GM18868 (cell line): ENCODE data around the gene CRADD.
A peak's percentile ranks its signal among the peaks of the same experiment; 100 is the strongest.
"Not testable (repeated sequence)": the region's sequence is repeated elsewhere in the genome, so short reads cannot be mapped to it uniquely, and the experiment has no call there.

Experiments
- ATAC-seq: cut with Tn5 transposase; IDR thresholded peaks from one replicate; pipeline ENCODE4 v1.9.1; 2021; ENCODE audit warnings: mild to moderate bottlenecking, moderate library complexity; ENCODE audit not compliant: unreplicated experiment

Gene CRADD

GRCh38 chr12:93780101-93780641, 103.0 kb downstream of the CRADD start:
- no peak for ATAC-seq

- ATAC-seq, result not testable (repeated sequence)
Observed at GRCh38 chr12:93780886-93781285, 103.7 kb downstream of the CRADD start.

GRCh38 chr12:93781961-93782360, 104.8 kb downstream of the CRADD start:
- ATAC-seq, result not testable (repeated sequence)

DNA sequence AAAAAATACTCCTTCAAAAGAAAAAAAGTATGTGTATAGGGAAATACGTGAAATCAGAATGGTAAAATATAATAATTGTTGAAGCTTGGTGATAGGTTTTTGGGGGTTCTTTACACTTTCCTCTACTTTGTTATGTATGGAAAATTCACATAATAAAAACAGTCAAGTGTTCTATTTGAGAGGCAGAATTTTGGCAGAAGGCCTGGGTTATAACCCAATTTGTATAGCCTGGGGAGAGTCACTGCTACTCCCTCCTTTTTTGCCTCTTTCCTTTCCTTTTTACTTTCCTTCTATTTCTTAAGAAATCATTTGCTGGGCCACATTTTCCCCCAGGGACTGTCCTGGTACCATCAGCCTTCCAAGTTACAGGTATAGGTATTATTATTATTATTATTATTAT, 105.7 kb downstream of the CRADD start:
- ATAC-seq, result no peak

DNA sequence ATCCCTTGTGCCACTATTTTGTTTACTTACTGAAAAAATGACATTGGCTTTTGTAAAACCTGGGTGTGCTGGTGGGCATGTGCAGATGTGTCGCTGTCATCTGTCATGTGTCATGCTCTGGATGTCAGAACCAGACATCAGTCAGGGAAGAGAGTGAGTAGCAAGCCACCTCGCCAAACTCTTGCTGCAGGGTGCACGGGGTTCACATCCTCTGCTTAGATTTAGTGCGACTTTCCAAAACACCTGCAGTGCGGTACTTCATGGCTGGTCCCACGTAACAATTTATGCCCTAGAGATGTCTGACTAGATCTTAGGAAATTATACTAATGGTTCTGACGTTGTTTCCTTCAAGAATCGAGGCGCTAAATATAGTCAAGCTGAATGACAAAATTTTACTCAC, 106.7 kb downstream of the CRADD start:
- ATAC-seq, result no peak

DNA sequence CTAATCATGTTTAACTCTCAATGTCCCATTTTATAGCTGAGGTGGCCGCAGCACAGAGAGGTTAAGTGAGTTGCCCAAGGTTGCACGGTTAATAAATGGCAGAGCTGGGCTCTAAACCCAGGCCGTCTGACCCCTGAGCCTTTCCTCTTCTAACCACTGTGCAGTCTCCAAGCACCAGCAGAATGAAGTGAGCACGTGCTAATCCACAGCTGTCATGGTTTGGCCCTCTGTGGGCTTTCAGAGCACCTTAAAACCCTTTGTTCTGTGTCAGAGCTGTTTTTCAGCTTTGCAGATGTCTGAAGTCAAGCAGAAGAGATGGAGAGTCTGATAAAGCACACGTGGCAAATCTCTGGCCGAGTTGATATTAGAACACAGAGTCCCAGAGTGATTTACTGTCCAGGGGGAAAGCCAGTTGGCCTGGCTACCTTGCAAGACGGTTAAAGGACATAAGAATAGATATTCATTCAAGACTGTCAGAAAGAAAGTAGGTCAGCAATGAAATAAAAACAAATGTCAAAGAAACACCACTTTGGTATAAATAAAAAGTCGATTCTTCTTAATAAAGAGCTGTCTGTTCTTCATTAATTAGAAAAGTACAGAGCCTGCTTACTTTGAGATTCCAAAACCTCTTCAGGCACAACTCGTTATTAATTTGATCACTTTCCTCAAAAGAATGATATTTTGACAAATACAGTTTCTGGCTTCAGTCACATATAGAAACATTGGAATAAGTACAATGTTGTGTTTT, 107.3 kb downstream of the CRADD start:
- ATAC-seq, result peak; percentile 56

- no peak for ATAC-seq
Observed at GRCh38 chr12:93785249-93786010, 108.3 kb downstream of the CRADD start.

- no peak for ATAC-seq
Observed at GRCh38 chr12:93786656-93787397, 109.7 kb downstream of the CRADD start.

DNA sequence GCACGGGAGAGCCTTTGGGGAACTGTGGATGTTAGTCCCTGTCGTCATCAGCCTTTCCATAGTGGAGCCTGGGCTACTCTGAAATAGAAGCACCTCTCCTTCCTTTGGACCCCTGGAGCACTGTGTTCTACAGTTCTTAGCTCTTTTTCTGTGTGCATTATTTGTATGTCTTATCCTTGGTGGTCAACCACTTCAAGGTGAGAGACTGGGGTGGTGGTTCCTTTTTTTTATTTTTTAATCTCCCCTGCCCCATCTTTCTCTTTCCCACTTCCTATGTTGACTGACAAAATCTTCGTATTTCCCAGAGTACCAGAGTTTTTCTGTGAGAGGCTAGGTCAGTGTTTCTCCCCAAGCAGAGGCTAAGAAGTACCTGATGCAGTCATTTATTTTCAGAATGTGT, 111.7 kb downstream of the CRADD start:
- no peak for ATAC-seq

GRCh38 chr12:93789767-93790166, 112.6 kb downstream of the CRADD start:
- no peak for ATAC-seq

GRCh38 chr12:93790472-93791152, 113.4 kb downstream of the CRADD start:
- ATAC-seq, result no peak

DNA sequence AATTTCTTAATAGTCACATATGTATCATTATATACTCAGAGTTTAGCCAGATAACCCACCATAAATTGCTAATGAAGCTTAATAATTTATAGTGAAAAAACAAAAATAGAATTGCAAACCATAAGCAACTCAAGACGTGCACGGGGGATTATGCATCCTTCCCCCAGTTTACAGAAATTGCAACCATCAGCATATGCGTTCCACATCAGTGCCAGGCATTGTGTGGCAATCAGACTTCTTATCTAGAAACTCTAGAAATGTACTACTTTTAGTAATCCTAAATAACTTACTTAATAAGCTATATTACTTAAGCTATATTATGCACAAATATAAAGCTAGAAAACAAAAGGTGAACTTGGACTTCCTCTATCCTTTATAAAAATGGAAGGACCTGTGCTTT, 115.8 kb downstream of the CRADD start:
- ATAC-seq, result no peak

GRCh38 chr12:93793983-93794382, 116.8 kb downstream of the CRADD start:
- no peak for ATAC-seq

DNA sequence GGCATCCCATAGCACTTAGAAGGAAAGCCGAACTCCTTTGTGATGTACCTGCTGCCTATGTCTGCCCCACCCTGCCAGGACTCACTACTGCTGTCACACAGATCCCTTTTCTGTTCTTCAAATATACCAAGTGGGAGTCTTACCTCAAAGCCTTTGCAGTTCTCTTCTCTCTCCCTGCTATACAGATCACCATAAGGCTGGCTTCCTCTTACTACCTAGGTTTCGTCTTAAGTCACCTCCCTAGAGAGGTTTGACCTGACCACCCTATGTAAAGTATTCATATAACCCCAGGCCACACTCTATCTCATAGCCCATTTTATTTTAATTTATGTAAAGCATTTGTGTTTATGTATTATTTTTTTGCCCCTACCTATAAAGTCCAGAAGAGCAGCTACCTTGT, 117.6 kb downstream of the CRADD start:
- ATAC-seq, result peak; percentile 49

- ATAC-seq, result no peak
Observed at GRCh38 chr12:93795352-93795751, 118.2 kb downstream of the CRADD start.

GRCh38 chr12:93796729-93797128, 119.6 kb downstream of the CRADD start:
- no peak for ATAC-seq

- ATAC-seq, result peak; percentile 57
Observed at GRCh38 chr12:93798279-93799151, 121.3 kb downstream of the CRADD start.

GRCh38 chr12:93801666-93802065, 124.5 kb downstream of the CRADD start:
- not testable (repeated sequence) for ATAC-seq

DNA sequence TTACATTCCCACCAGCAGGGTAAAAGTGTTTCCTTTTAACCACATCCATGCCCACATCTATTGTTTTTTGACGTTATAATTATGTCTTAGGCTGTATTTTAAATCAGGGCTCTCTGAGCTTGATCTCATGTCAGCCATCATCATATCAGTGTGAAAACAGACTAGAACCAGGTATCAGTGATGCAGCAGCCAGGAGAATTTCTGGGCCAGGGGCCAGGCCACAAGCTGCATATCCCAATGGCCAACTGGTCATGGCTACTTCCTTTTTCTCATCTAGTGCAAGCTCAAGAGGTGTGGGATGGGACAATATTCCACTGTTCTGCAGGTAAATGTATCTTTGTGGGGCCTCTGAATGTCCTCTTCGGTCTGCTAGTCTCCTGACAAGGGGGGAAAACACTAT, 125.1 kb downstream of the CRADD start:
- ATAC-seq, result no peak
